GM19193 (cell line): ENCODE results near the gene MRPL55.

Experiments used
- POLR2A ChIP-seq: IDR thresholded peaks from 4 replicates; pipeline ENCODE4 v1.6.1; 2011; ENCODE audit not compliant: insufficient read depth, insufficient read length; ENCODE audit errors: extremely low read depth

Gene MRPL55

GRCh38 chr1:228089519-228090380 lies 19.3 kb downstream of the MRPL55 start:
- TF ChIP-seq POLR2A, result no peak

- no peak for TF ChIP-seq POLR2A
These were observed 20.3 kb downstream of the MRPL55 start for GRCh38 chr1:228088586-228089498.

- TF ChIP-seq POLR2A, result no peak
These were observed 21.3 kb downstream of the MRPL55 start for GRCh38 chr1:228087771-228088251.

GRCh38 chr1:228085287-228085951 lies 23.7 kb downstream of the MRPL55 start:
- TF ChIP-seq POLR2A, result no peak

GRCh38 chr1:228084797-228085196 lies 24.3 kb downstream of the MRPL55 start:
- no peak for TF ChIP-seq POLR2A

- no peak for TF ChIP-seq POLR2A
These were observed 24.8 kb downstream of the MRPL55 start for GRCh38 chr1:228084325-228084724.

GRCh38 chr1:228083871-228084278 lies 25.2 kb downstream of the MRPL55 start:
- TF ChIP-seq POLR2A, result no peak

GRCh38 chr1:228082918-228083870 lies 25.9 kb downstream of the MRPL55 start:
- no peak for TF ChIP-seq POLR2A

GRCh38 chr1:228082214-228082917 lies 26.7 kb downstream of the MRPL55 start, which contains the start of gene ARF1:
Gene ARF1, plus strand, starts transcription at chr1:228082708. Its CDS starts 14,407 bp downstream, at chr1:228097115.
- peak; percentile 95 for TF ChIP-seq POLR2A

- no peak for TF ChIP-seq POLR2A
These were observed 27.4 kb downstream of the MRPL55 start for GRCh38 chr1:228081578-228082213.

- TF ChIP-seq POLR2A, result no peak
These were observed 28.0 kb downstream of the MRPL55 start for GRCh38 chr1:228081144-228081543.

- no peak for TF ChIP-seq POLR2A
These were observed 29.4 kb downstream of the MRPL55 start for GRCh38 chr1:228079601-228080263.

GRCh38 chr1:228079013-228079412 lies 30.1 kb downstream of the MRPL55 start:
- no peak for TF ChIP-seq POLR2A
